ENCODE measurements around the gene CASP3. TPM values are rescaled to one million over a fixed set of nuclear protein-coding genes. Genes with fewer than 3 reads are reported as not detected.

The CASP3 gene
- total RNA-seq, 1 experiment from 2014 or later: 13.2 TPM

- TF ChIP-seq CTCF (conservative IDR thresholded peaks at IDR 0.05; ENCODE audit: low read depth, low read length) (no peak), EZH2 (IDR thresholded peaks at IDR 0.05; ENCODE audit: low read length, unreplicated experiment) (no peak), EZH2phosphoT487 (IDR thresholded peaks at IDR 0.05; ENCODE audit: borderline replicate concordance, low read length) (no peak)
- Histone ChIP-seq H2AFZ (ENCODE audit: low read length) (peak overlapping the region; percentile 76), H3K27ac (ENCODE audit: low read length) (peak overlapping the region; percentile 49), H3K9me3 (ENCODE audit: low read length) (no peaks in the 10 kb centered on the region), H3F3A (ENCODE audit: low read length, unreplicated experiment) (no peaks in the 10 kb centered on the region), H3K4me1 (ENCODE audit: insufficient read depth, low read length) (peaks cover 21% of the 10 kb centered on the region), H3K4me3 (ENCODE audit: low read length) (peak overlapping the region; percentile 93), H3K9me2 (replicated peaks; ENCODE audit: low read length) (no peaks in the 10 kb centered on the region), H3K36me3 (ENCODE audit: low read depth, low read length) (no peaks in the 10 kb centered on the region), H3K9ac (ENCODE audit: low read length) (peak overlapping the region; percentile 84), H3K27me3 (ENCODE audit: low read length) (no peaks in the 10 kb centered on the region), H3K79me2 (ENCODE audit: low read length) (peaks cover 59% of the 10 kb centered on the region), H3K4me2 (ENCODE audit: low read length) (peak overlapping the region; percentile 90), H4K20me1 (ENCODE audit: low read length) (no peaks in the 10 kb centered on the region)
- DNase-seq (peak; percentile 35), ATAC-seq (peak; percentile 32)
- ChIA-PET CTCF (no interaction called here), POLR2A (ENCODE audit: unreplicated experiment) (interaction anchor here (0.6 kb wide), 1 partner anchor 13 kb away, joined by 4 read pairs; no protein-coding TSS in a partner anchor)
- intact Hi-C loops (cut with micrococcal nuclease): loop anchor here (1.0 to 10.0 kb wide), 6 partner anchors 40 to 384 kb away; partner anchors contain the start of genes CENPU and IRF2
- BruUV-seq (replicated peaks): no TSS peak
These were observed 778 bp downstream of the CASP3 start for GRCh38 chr4:184648313-184649025.

- no TSS peak for BruUV-seq (replicated peaks)
- H4K20me1 ChIP-seq (ENCODE audit: low read length): no peaks in the 10 kb centered on the region
- ChIA-PET POLR2A (ENCODE audit: unreplicated experiment) (interaction anchor here (0.6 kb wide), 1 partner anchor 475 kb away, joined by 3 read pairs; no protein-coding TSS in a partner anchor), CTCF (no interaction called here)
- H3F3A ChIP-seq (ENCODE audit: low read length, unreplicated experiment): no peaks in the 10 kb centered on the region
- no peaks in the 10 kb centered on the region for H3K9me3 ChIP-seq (ENCODE audit: low read length)
- DNase-seq (no peak), ATAC-seq (no peak)
- peaks cover 59% of the 10 kb centered on the region for H3K79me2 ChIP-seq (ENCODE audit: low read length)
- no peaks in the 10 kb centered on the region for H3K9me2 ChIP-seq (replicated peaks; ENCODE audit: low read length)
- no peaks in the 10 kb centered on the region for H3K36me3 ChIP-seq (ENCODE audit: low read depth, low read length)
- peak overlapping the region; percentile 84 for H3K9ac ChIP-seq (ENCODE audit: low read length)
- H3K27me3 ChIP-seq (ENCODE audit: low read length): no peaks in the 10 kb centered on the region
- intact Hi-C loops (cut with micrococcal nuclease): loop anchor here (2.0 to 10.0 kb wide), 3 partner anchors 99 to 383 kb away; no protein-coding TSS in a partner anchor
- peak overlapping the region; percentile 90 for H3K4me2 ChIP-seq (ENCODE audit: low read length)
- H3K27ac ChIP-seq (ENCODE audit: low read length): no peak overlapping the region
- TF ChIP-seq EZH2phosphoT487 (IDR thresholded peaks at IDR 0.05; ENCODE audit: borderline replicate concordance, low read length) (no peak), EZH2 (IDR thresholded peaks at IDR 0.05; ENCODE audit: low read length, unreplicated experiment) (no peak), CTCF (conservative IDR thresholded peaks at IDR 0.05; ENCODE audit: low read depth, low read length) (no peak)
- H2AFZ ChIP-seq (ENCODE audit: low read length): peak overlapping the region; percentile 76
- H3K4me3 ChIP-seq (ENCODE audit: low read length): peak overlapping the region; percentile 93
- H3K4me1 ChIP-seq (ENCODE audit: insufficient read depth, low read length): peaks cover 21% of the 10 kb centered on the region
These were observed 1.3 kb downstream of the CASP3 start for GRCh38 chr4:184648054-184648312.
